MM.1S (cell line): Measurements from ENCODE around the gene MAS1L.

Experiments
- CTCF ChIP-seq: fragments of 300-600 bp; sonication (generic); IDR thresholded peaks from 2 replicates; pipeline ENCODE4 v1.5.1; 2016; ENCODE audit warnings: antibody characterized with exemption, low read length, mixed read lengths
- EZH2 ChIP-seq: fragments of 300-600 bp; sonication (generic); optimal IDR thresholded peaks from 2 replicates; pipeline ENCODE3; 2017; ENCODE audit warnings: low read depth, mild to moderate bottlenecking, antibody characterized with exemption, low read length, mixed read lengths

- TF ChIP-seq CTCF = no peak
- no peak for TF ChIP-seq EZH2
Measured at GRCh38 chr6:29524444-29525310, 36.9 kb upstream of the MAS1L start.
